ENCODE results near the gene STAM.
"Not testable (repeated sequence)": the region's sequence is repeated elsewhere in the genome, so short reads cannot be mapped to it uniquely, and the experiment has no call there.

Gene STAM

DNA sequence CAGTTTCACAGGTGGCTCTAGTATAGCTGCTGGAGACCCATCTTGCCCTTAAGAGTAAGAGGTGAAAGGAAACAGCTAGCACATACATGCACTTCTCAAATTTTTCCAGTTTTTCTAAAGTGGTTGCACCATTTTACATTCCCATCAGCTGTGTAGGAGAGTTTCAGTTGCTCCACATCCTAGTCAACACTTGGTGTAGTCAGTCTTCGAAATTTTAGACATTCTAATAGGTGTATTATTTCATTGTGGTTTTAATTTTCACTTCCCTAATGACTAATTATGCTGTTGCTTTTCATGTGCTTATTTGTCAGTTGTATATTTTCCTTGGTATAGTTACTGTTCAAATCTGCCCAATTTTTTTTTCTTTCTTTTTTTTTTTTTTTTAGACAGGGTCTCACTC is 17.3 kb upstream of the STAM start:
- peaks cover 6% of the 10 kb centered on the region for H3K4me1 ChIP-seq
- no peak for DNase-seq (ENCODE audit: low spot score in 2 of 2)
- no peak overlapping the region for H3K4me3 ChIP-seq
- in situ Hi-C loops (cut with MboI; ENCODE audit: low sequenced_read_pairs), result no loop called here
- H3K27me3 ChIP-seq (ENCODE audit: low read depth), result no peaks in the 10 kb centered on the region
- H3K36me3 ChIP-seq (replicated peaks), result no peaks in the 10 kb centered on the region
- no peaks in the 10 kb centered on the region for H3K9me3 ChIP-seq

GRCh38 chr10:17632590-17632989 is 11.4 kb upstream of the STAM start:
- H3K4me3 ChIP-seq; H3K27me3 ChIP-seq (ENCODE audit: low read depth); in situ Hi-C loops (cut with MboI; ENCODE audit: low sequenced_read_pairs); H3K36me3 ChIP-seq (replicated peaks); H3K9me3 ChIP-seq; DNase-seq (ENCODE audit: low spot score in 2 of 2); H3K4me1 ChIP-seq: not testable (repeated sequence)

GRCh38 chr10:17633353-17633752 is 10.6 kb upstream of the STAM start:
- no peak for DNase-seq (ENCODE audit: low spot score in 2 of 2)
- Histone ChIP-seq H3K4me1 (no peaks in the 10 kb centered on the region), H3K4me3 (no peak overlapping the region), H3K27me3 (ENCODE audit: low read depth) (no peaks in the 10 kb centered on the region), H3K9me3 (no peaks in the 10 kb centered on the region), H3K36me3 (replicated peaks) (no peaks in the 10 kb centered on the region)
- in situ Hi-C loops (cut with MboI; ENCODE audit: low sequenced_read_pairs), result no loop called here

DNA sequence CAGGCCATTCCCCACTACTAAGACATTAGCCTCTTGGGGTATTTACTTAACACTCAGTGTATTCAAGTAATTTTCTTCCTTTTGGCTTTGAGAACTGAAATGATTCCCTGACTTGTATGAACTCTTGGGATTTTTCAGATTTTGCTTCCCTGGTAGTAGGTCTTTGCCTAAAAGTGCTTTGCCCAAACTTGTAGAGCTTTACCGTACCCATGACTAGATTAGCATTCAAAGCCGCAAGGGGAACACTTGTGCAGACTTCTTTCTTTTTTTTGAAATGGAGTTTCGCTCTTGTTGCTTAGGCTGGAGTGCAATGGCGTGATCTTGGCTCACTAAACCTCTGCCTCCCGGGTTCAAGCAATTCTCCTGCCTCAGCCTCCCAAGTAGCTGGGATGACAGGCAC is 6.1 kb upstream of the STAM start:
- no peaks in the 10 kb centered on the region for H3K27me3 ChIP-seq (ENCODE audit: low read depth)
- H3K9me3 ChIP-seq, result no peaks in the 10 kb centered on the region
- in situ Hi-C loops (cut with MboI; ENCODE audit: low sequenced_read_pairs), result no loop called here
- H3K4me3 ChIP-seq, result no peak overlapping the region
- DNase-seq (ENCODE audit: low spot score in 2 of 2), result no peak
- H3K36me3 ChIP-seq (replicated peaks), result no peaks in the 10 kb centered on the region
- peaks cover 8% of the 10 kb centered on the region for H3K4me1 ChIP-seq

GRCh38 chr10:17640331-17640816 is 3.6 kb upstream of the STAM start:
- H3K9me3 ChIP-seq, result no peaks in the 10 kb centered on the region
- H3K27me3 ChIP-seq (ENCODE audit: low read depth), result no peaks in the 10 kb centered on the region
- no peaks in the 10 kb centered on the region for H3K36me3 ChIP-seq (replicated peaks)
- H3K4me1 ChIP-seq, result peaks cover 11% of the 10 kb centered on the region
- in situ Hi-C loops (cut with MboI; ENCODE audit: low sequenced_read_pairs), result no loop called here
- H3K4me3 ChIP-seq, result no peak overlapping the region
- DNase-seq (ENCODE audit: low spot score in 2 of 2), result no peak

DNA sequence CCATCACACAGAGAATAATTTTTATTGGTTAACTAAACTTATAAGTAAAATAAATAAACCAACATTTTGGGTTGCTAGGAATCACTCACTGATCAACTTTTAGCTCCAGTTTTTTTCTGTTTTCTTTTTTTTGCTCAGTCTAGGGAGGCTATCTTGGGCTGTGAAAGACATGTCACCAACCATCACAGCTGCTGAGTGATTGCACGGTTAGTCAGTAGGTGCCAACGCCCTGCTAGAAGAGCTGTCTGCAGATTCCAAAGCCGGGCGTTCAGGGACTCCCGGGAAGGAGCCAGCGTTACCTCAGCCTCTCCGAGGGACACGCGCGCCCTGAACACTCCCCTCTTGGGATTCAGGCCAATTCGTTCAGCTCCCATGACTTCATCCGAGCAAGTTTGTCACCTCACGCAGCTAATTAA is 604 bp upstream of the STAM start:
- Histone ChIP-seq H3K36me3 (replicated peaks) (no peaks in the 10 kb centered on the region), H3K4me1 (peaks cover 19% of the 10 kb centered on the region), H3K27me3 (ENCODE audit: low read depth) (no peaks in the 10 kb centered on the region), H3K9me3 (no peaks in the 10 kb centered on the region), H3K4me3 (peak overlapping the region; percentile 72)
- peak in 1 of 2 experiments; percentile 72 for DNase-seq (ENCODE audit: low spot score in 2 of 2)
- in situ Hi-C loops (cut with MboI; ENCODE audit: low sequenced_read_pairs), result no loop called here

- Histone ChIP-seq H3K36me3 (replicated peaks) (no peaks in the 10 kb centered on the region), H3K4me1 (peaks cover 19% of the 10 kb centered on the region), H3K9me3 (no peaks in the 10 kb centered on the region), H3K4me3 (peak overlapping the region; percentile 72), H3K27me3 (ENCODE audit: low read depth) (no peaks in the 10 kb centered on the region)
- DNase-seq (ENCODE audit: low spot score in 2 of 2), result no peak
- in situ Hi-C loops (cut with MboI; ENCODE audit: low sequenced_read_pairs), result no loop called here
Observed at GRCh38 chr10:17644485-17644943, 563 bp downstream of the STAM start.

DNA sequence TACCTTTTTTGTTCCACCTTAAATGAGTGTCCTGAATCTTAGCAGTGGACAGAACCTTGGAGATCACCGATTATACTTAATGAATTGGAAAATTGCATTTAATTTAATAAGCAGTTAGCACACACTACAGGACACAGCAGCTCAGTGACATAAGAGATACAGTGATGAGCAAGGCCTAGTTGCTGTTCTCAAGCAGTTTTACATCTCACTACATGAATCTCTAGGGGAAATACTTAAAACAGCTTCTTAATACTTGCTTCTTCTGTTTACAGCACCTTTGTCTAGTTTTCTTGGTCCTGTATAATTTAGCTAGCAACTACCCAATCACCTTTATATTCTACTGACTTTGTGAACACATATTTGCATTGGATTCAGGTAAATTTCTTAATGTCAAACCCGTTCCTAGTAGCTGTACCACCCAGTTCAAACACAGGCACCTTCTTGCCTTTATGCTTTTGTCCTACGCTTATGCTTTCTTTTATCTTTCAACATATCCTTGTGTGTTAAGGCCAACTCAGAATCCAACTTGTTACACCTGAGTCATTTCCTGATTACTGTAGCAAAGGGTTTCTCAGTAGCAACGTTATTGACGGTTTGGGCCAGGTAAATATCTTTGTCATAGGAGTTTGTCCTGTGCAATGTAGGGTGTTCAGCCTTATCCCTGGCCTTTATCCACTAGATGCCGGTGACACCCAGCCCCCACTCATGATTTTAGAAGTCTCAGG is 1.8 kb downstream of the STAM start:
- in situ Hi-C loops (cut with MboI; ENCODE audit: low sequenced_read_pairs), result no loop called here
- Histone ChIP-seq H3K27me3 (ENCODE audit: low read depth) (no peaks in the 10 kb centered on the region), H3K4me1 (peaks cover 19% of the 10 kb centered on the region), H3K36me3 (replicated peaks) (no peaks in the 10 kb centered on the region), H3K9me3 (no peaks in the 10 kb centered on the region), H3K4me3 (peak overlapping the region; percentile 72)
- no peak for DNase-seq (ENCODE audit: low spot score in 2 of 2)

- Histone ChIP-seq H3K36me3 (replicated peaks) (no peaks in the 10 kb centered on the region), H3K9me3 (no peaks in the 10 kb centered on the region), H3K4me3 (no peak overlapping the region), H3K27me3 (ENCODE audit: low read depth) (no peaks in the 10 kb centered on the region), H3K4me1 (peaks cover 28% of the 10 kb centered on the region)
- no peak for DNase-seq (ENCODE audit: low spot score in 2 of 2)
- in situ Hi-C loops (cut with MboI; ENCODE audit: low sequenced_read_pairs), result no loop called here
Observed at GRCh38 chr10:17647326-17647725, 3.4 kb downstream of the STAM start.

GRCh38 chr10:17648243-17649035 is 4.5 kb downstream of the STAM start:
- in situ Hi-C loops (cut with MboI; ENCODE audit: low sequenced_read_pairs), result no loop called here

GRCh38 chr10:17649052-17649451 is 5.1 kb downstream of the STAM start:
- no peak overlapping the region for H3K4me3 ChIP-seq
- DNase-seq (ENCODE audit: low spot score in 2 of 2), result no peak
- in situ Hi-C loops (cut with MboI; ENCODE audit: low sequenced_read_pairs), result no loop called here
- no peaks in the 10 kb centered on the region for H3K27me3 ChIP-seq (ENCODE audit: low read depth)
- peaks cover 33% of the 10 kb centered on the region for H3K4me1 ChIP-seq
- H3K9me3 ChIP-seq, result peaks cover 5% of the 10 kb centered on the region; the same call in 1 of the 2 replicates
- peaks cover 9% of the 10 kb centered on the region; the same call in 1 of the 2 replicates for H3K36me3 ChIP-seq (replicated peaks)

More at GRCh38 chr10:17648243-17649035, 4.5 kb downstream of the STAM start:
- Histone ChIP-seq H3K4me3 (no peak overlapping the region), H3K9me3 (peaks cover 5% of the 10 kb centered on the region; the same call in 1 of the 2 replicates), H3K36me3 (replicated peaks) (peaks cover 5% of the 10 kb centered on the region; the same call in 1 of the 2 replicates), H3K4me1 (peaks cover 33% of the 10 kb centered on the region), H3K27me3 (ENCODE audit: low read depth) (no peaks in the 10 kb centered on the region)
- no peak for DNase-seq (ENCODE audit: low spot score in 2 of 2)

- Histone ChIP-seq H3K4me1 (peaks cover 33% of the 10 kb centered on the region), H3K36me3 (replicated peaks) (peaks cover 9% of the 10 kb centered on the region; the same call in 1 of the 2 replicates), H3K4me3 (no peak overlapping the region), H3K9me3 (peaks cover 5% of the 10 kb centered on the region; the same call in 1 of the 2 replicates), H3K27me3 (ENCODE audit: low read depth) (no peaks in the 10 kb centered on the region)
- DNase-seq (ENCODE audit: low spot score in 2 of 2), result no peak
- in situ Hi-C loops (cut with MboI; ENCODE audit: low sequenced_read_pairs), result no loop called here
Observed at GRCh38 chr10:17649836-17650235, 5.9 kb downstream of the STAM start.

GRCh38 chr10:17650416-17650815 is 6.5 kb downstream of the STAM start:
- H3K9me3 ChIP-seq, result peaks cover 5% of the 10 kb centered on the region; the same call in 1 of the 2 replicates
- no peak overlapping the region for H3K4me3 ChIP-seq
- peaks cover 9% of the 10 kb centered on the region; the same call in 1 of the 2 replicates for H3K36me3 ChIP-seq (replicated peaks)
- DNase-seq (ENCODE audit: low spot score in 2 of 2), result no peak
- in situ Hi-C loops (cut with MboI; ENCODE audit: low sequenced_read_pairs), result no loop called here
- H3K27me3 ChIP-seq (ENCODE audit: low read depth), result no peaks in the 10 kb centered on the region
- peaks cover 30% of the 10 kb centered on the region for H3K4me1 ChIP-seq

GRCh38 chr10:17651896-17652295 is 7.9 kb downstream of the STAM start:
- in situ Hi-C loops (cut with MboI; ENCODE audit: low sequenced_read_pairs), result no loop called here

More at GRCh38 chr10:17651896-17652295, 7.9 kb downstream of the STAM start:
- Histone ChIP-seq H3K27me3 (ENCODE audit: low read depth) (no peaks in the 10 kb centered on the region), H3K36me3 (replicated peaks) (peaks cover 9% of the 10 kb centered on the region; the same call in 1 of the 2 replicates), H3K9me3 (peaks cover 5% of the 10 kb centered on the region; the same call in 1 of the 2 replicates), H3K4me3 (no peak overlapping the region), H3K4me1 (peaks cover 22% of the 10 kb centered on the region)
- peak in 1 of 2 experiments; percentile 24 for DNase-seq (ENCODE audit: low spot score in 2 of 2)
